ENCODE measurements around the gene PIK3R4.

DNA sequence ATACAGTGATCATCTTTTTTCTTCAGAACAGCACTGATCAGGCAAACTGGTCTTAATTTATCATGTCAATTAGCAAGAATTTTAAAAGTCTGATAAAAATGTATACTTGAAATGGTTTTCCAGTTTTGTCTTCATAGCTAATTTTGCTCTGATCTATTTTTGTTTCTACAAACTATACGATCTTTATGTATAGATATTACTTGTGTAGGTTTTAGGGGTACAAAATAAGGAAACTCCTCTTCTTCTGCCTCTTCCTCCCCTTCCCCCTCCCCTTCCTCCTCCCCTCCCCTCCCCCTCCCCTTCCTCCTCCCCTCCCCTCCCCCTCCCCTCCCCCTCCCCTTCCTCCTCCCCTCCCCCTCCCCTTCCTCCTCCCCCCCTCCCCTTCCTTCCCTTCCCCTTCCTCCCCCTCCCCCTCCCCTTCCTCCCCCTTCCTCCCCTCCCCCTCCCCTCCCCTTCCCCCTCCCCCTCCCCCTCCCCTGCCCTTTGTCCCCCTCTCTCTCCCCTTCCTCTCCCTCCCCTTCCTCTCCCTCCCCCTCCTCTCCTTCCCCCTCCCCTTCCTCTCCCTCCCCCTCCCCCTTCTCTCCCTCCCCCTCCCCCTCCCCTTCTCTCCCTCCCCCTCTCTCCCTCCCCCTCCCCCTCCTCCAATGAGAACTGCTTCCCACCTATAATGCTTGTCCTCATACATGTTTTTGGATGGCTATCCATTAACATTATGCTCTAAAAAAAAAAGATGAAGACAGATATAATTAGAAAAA, 110.0 kb downstream of the PIK3R4 start:
- TF ChIP-seq, protein P1, sequence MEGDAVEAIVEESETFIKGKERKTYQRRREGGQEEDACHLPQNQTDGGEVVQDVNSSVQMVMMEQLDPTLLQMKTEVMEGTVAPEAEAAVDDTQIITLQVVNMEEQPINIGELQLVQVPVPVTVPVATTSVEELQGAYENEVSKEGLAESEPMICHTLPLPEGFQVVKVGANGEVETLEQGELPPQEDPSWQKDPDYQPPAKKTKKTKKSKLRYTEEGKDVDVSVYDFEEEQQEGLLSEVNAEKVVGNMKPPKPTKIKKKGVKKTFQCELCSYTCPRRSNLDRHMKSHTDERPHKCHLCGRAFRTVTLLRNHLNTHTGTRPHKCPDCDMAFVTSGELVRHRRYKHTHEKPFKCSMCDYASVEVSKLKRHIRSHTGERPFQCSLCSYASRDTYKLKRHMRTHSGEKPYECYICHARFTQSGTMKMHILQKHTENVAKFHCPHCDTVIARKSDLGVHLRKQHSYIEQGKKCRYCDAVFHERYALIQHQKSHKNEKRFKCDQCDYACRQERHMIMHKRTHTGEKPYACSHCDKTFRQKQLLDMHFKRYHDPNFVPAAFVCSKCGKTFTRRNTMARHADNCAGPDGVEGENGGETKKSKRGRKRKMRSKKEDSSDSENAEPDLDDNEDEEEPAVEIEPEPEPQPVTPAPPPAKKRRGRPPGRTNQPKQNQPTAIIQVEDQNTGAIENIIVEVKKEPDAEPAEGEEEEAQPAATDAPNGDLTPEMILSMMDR (conservative IDR thresholded peaks at IDR 0.05; ENCODE audit: low read depth, low read length): no peak
- no peak for TF ChIP-seq EZH2phosphoT487 (IDR thresholded peaks at IDR 0.05; ENCODE audit: borderline replicate concordance, low read length)
